ENCODE data around the gene PCDH9. TPM values are rescaled to one million over a fixed set of nuclear protein-coding genes. Genes with fewer than 3 reads are reported as not detected.

PCDH9 gene
- total RNA-seq, 1 experiment from 2014 or later, result 5.6 TPM

DNA sequence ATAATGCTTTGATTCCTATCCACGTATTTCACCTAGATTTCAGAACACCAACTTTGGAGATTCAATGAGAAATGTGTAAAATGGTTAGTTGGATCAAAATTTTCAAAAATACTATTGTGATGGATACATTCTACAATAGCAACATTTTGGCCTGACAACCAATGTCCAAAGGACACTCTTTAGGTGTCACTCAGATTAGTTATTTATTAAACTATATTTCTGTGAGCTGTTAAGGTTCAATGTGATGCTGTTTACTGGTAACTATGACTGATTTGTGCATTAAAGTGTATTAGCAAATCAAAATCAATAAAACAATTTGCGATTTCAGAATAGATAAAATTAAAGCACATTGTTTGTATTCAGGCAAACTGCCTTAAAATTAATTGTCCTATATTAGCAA lies 149.8 kb downstream of the PCDH9 start:
- Histone ChIP-seq H3K36me3 (no peaks in the 10 kb centered on the region), H3K4me3 (no peak overlapping the region), H3K9me3 (replicated peaks) (no peaks in the 10 kb centered on the region), H3K27ac (no peak overlapping the region), H3K4me1 (no peaks in the 10 kb centered on the region), H3K27me3 (no peaks in the 10 kb centered on the region)
- DNase-seq, result no peak

- Histone ChIP-seq H3K27ac (no peak overlapping the region), H3K4me3 (no peak overlapping the region), H3K4me1 (no peaks in the 10 kb centered on the region), H3K9me3 (replicated peaks) (no peaks in the 10 kb centered on the region), H3K36me3 (no peaks in the 10 kb centered on the region), H3K27me3 (no peaks in the 10 kb centered on the region)
- DNase-seq, result no peak
These were observed 152.1 kb downstream of the PCDH9 start for GRCh38 chr13:67078062-67078461.

DNA sequence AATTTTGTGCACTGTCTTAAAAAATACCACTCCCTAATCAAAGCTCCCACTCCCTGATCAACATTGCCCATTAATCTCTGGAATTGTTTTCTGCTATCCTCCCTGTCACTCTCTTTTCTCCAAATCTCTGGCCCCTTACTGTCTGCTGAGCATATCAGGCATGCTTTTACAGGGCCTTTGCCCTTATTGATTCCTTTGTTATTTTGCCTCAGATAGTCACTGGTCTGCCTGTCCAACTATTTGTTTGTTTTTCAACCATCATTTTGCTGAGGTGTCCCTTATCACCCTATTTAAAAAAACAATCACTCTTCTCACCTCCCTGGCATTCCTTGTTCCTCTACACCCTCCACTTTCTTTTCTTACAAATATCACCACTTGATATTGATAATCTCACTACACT lies 153.0 kb downstream of the PCDH9 start:
- H3K36me3 ChIP-seq, result no peaks in the 10 kb centered on the region
- no peak overlapping the region for H3K4me3 ChIP-seq
- no peak for DNase-seq
- no peaks in the 10 kb centered on the region for H3K27me3 ChIP-seq
- H3K27ac ChIP-seq, result no peak overlapping the region
- no peaks in the 10 kb centered on the region for H3K4me1 ChIP-seq
- no peaks in the 10 kb centered on the region for H3K9me3 ChIP-seq (replicated peaks)

GRCh38 chr13:67076378-67076777 lies 153.8 kb downstream of the PCDH9 start:
- Histone ChIP-seq H3K4me3 (no peak overlapping the region), H3K27ac (no peak overlapping the region), H3K36me3 (no peaks in the 10 kb centered on the region), H3K4me1 (no peaks in the 10 kb centered on the region), H3K27me3 (no peaks in the 10 kb centered on the region), H3K9me3 (replicated peaks) (no peaks in the 10 kb centered on the region)
- no peak for DNase-seq

DNA sequence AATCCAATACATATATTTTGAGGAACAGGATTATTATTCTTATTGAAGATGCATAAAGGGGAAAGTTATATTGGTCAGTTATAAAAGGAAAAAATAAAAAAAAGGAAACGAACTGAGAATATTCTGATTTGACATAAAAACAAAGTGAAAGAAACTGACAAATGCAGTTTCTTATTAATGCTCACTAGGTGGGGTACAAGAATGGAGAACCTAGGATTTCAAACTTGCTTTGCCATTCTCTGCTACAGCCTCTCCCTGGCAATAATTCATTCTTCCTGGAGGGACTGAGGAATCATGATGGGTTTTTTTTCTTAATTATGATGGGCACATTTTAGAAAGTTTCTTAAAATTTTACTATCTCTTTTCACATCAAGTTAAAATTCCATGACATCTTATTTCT lies 154.9 kb downstream of the PCDH9 start:
- Histone ChIP-seq H3K36me3 (no peaks in the 10 kb centered on the region), H3K27me3 (no peaks in the 10 kb centered on the region), H3K9me3 (replicated peaks) (no peaks in the 10 kb centered on the region), H3K4me1 (no peaks in the 10 kb centered on the region), H3K27ac (no peak overlapping the region), H3K4me3 (no peak overlapping the region)
- DNase-seq, result no peak

DNA sequence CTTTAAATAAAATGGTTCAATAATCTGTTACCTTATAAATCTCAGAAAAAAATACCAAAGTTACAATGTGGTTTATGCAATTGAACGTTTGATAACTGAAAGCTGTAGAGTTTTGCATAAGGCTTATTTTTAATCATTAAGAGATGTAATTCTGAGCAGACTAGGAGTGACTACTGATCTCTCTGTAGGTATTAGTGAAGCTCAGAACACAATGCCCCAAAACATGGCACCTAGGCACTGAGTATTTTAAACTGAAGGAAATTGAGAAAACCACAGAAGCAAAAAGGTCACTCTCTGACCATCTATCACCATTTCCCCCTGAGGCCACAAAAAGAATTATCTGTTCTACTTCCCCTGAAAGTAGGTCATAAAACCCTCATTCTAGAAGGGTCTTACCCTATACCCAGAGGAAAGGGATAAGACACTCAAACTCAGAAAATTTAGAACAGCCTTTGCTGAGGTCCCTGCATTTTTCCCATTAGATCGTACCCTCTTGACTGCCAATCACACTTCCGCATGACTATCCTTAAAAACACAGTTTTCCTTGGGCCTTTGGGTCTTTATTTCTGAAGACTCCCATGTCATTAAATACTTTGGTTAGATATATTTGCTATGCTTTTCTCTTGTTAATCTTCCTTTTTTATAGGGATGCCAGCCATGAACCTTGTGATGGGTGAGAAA lies 158.1 kb downstream of the PCDH9 start:
- no peaks in the 10 kb centered on the region for H3K36me3 ChIP-seq
- H3K27me3 ChIP-seq, result no peaks in the 10 kb centered on the region
- no peak overlapping the region for H3K27ac ChIP-seq
- no peak for DNase-seq
- no peak overlapping the region for H3K4me3 ChIP-seq
- H3K4me1 ChIP-seq, result peaks cover 10% of the 10 kb centered on the region
- no peaks in the 10 kb centered on the region for H3K9me3 ChIP-seq (replicated peaks)

- DNase-seq, result no peak
- Histone ChIP-seq H3K36me3 (no peaks in the 10 kb centered on the region), H3K27me3 (no peaks in the 10 kb centered on the region), H3K4me3 (no peak overlapping the region), H3K9me3 (replicated peaks) (no peaks in the 10 kb centered on the region), H3K4me1 (peaks cover 10% of the 10 kb centered on the region), H3K27ac (no peak overlapping the region)
These were observed 159.8 kb downstream of the PCDH9 start for GRCh38 chr13:67070306-67070705.

DNA sequence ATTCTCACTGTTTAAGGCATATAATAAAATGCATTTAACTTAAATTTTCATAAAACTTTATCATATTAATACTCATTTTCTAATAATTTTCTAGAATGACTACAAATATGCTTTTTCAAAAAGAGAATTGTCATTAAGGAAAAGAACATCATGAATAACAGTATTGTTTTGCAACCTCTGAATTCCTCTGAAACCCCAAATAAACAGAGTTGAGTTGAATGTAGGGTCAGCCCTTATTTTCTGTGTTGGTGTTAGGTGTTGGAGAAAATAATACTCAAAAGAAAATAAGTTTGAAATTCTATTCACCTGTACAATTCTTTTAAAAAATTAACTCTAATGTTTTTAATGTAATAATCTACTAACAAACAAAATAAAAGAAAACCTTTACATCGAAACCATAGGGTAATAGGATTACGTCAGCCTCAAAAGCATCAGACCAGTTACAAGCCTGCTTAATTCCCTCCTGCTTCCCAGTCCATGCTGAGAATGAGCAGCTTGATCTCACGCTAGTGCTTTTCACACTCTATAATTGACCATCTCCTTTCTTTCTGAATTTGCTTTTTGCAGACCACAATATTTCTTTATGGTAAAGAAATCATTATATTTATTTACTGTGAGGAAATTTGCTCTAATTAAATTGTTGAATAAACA lies 160.9 kb downstream of the PCDH9 start:
- Histone ChIP-seq H3K27ac (peak overlapping the region; percentile 48), H3K36me3 (no peaks in the 10 kb centered on the region), H3K4me1 (peaks cover 10% of the 10 kb centered on the region), H3K4me3 (peak overlapping the region; percentile 38), H3K9me3 (replicated peaks) (no peaks in the 10 kb centered on the region), H3K27me3 (no peaks in the 10 kb centered on the region)
- peak; percentile 36 to 70 for DNase-seq

GRCh38 chr13:67064920-67065319 lies 165.2 kb downstream of the PCDH9 start:
- Histone ChIP-seq H3K27me3 (no peaks in the 10 kb centered on the region), H3K4me1 (peaks cover 10% of the 10 kb centered on the region), H3K36me3 (no peaks in the 10 kb centered on the region), H3K4me3 (no peak overlapping the region), H3K9me3 (replicated peaks) (no peaks in the 10 kb centered on the region), H3K27ac (no peak overlapping the region)
- no peak for DNase-seq

GRCh38 chr13:67063036-67063435 lies 167.1 kb downstream of the PCDH9 start:
- peak in 1 of 2 experiments; percentile 9 for DNase-seq
- H3K27me3 ChIP-seq, result no peaks in the 10 kb centered on the region
- H3K4me1 ChIP-seq, result no peaks in the 10 kb centered on the region
- H3K4me3 ChIP-seq, result no peak overlapping the region
- no peak overlapping the region for H3K27ac ChIP-seq
- no peaks in the 10 kb centered on the region for H3K9me3 ChIP-seq (replicated peaks)
- no peaks in the 10 kb centered on the region for H3K36me3 ChIP-seq

- Histone ChIP-seq H3K36me3 (no peaks in the 10 kb centered on the region), H3K9me3 (replicated peaks) (no peaks in the 10 kb centered on the region)
- DNase-seq, result no peak
These were observed 168.0 kb downstream of the PCDH9 start for GRCh38 chr13:67062160-67062559.

DNA sequence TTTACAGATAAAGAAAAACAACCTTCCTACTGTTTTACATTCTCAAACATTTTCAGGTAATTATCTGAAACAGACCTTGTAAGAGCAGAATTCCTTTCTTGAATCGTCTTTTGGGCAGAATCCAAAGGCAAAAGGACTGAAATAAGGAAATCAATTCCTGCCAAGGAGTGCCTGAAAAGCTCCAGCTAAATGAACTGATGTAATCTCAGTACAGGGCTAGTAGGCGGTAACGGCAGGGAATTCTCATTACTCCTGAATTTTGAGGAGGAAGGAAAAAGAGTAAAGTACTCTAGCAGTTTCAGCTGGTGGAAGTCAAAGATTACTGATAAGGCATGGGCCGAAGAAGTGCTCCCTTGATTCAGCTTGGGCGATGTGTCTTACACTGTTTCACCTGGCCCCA lies 168.4 kb downstream of the PCDH9 start:
- Histone ChIP-seq H3K27ac (no peak overlapping the region), H3K27me3 (no peaks in the 10 kb centered on the region), H3K4me3 (no peak overlapping the region), H3K9me3 (replicated peaks) (no peaks in the 10 kb centered on the region), H3K4me1 (no peaks in the 10 kb centered on the region), H3K36me3 (no peaks in the 10 kb centered on the region)
- no peak for DNase-seq

More at GRCh38 chr13:67062160-67062559, 168.0 kb downstream of the PCDH9 start:
- H3K4me3 ChIP-seq, result no peak overlapping the region
- H3K4me1 ChIP-seq, result no peaks in the 10 kb centered on the region
- no peaks in the 10 kb centered on the region for H3K27me3 ChIP-seq
- no peak overlapping the region for H3K27ac ChIP-seq

GRCh38 chr13:67052550-67053490 lies 177.3 kb downstream of the PCDH9 start:
- Histone ChIP-seq H3K4me3 (no peak overlapping the region), H3K36me3 (no peaks in the 10 kb centered on the region), H3K4me1 (peaks cover 4% of the 10 kb centered on the region; the same call in 1 of the 2 replicates), H3K9me3 (replicated peaks) (no peaks in the 10 kb centered on the region), H3K27me3 (no peaks in the 10 kb centered on the region), H3K27ac (no peak overlapping the region)
- DNase-seq, result no peak

DNA sequence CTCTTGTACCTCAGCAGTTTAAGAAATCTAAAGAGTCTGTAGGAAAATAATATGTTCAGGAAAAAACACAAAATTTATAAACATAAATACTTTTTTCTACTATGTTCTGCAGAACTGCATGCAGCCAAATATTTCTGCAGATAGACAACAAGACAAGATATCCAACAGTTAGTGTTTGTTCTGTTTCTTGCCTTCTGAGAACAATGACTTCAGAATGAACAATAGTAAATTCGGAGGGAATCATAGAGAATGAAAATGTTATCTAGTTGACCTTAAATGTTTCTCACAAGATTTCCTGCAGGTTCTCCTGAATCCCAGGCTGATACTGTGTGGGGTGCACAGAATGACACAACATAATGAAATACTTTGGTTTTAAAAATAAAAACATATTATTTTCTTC lies 180.4 kb downstream of the PCDH9 start:
- Histone ChIP-seq H3K36me3 (no peaks in the 10 kb centered on the region), H3K9me3 (replicated peaks) (no peaks in the 10 kb centered on the region), H3K4me3 (no peak overlapping the region), H3K27me3 (no peaks in the 10 kb centered on the region), H3K27ac (no peak overlapping the region), H3K4me1 (peaks cover 5% of the 10 kb centered on the region; the same call in 1 of the 2 replicates)
- DNase-seq, result no peak

GRCh38 chr13:67048821-67049150 lies 181.3 kb downstream of the PCDH9 start:
- no peaks in the 10 kb centered on the region for H3K27me3 ChIP-seq
- H3K4me1 ChIP-seq, result peaks cover 5% of the 10 kb centered on the region; the same call in 1 of the 2 replicates
- H3K9me3 ChIP-seq (replicated peaks), result no peaks in the 10 kb centered on the region
- no peak for DNase-seq
- no peak overlapping the region for H3K4me3 ChIP-seq
- H3K36me3 ChIP-seq, result no peaks in the 10 kb centered on the region
- no peak overlapping the region for H3K27ac ChIP-seq

Measured in SJCRH30 (cell line).